ENCODE data around the gene FCRL3. TPM values are rescaled to one million over a fixed set of nuclear protein-coding genes. Genes with fewer than 3 reads are reported as not detected.
"Not testable (repeated sequence)": the region's sequence is repeated elsewhere in the genome, so short reads cannot be mapped to it uniquely, and the experiment has no call there.

The FCRL3 gene, protein sequence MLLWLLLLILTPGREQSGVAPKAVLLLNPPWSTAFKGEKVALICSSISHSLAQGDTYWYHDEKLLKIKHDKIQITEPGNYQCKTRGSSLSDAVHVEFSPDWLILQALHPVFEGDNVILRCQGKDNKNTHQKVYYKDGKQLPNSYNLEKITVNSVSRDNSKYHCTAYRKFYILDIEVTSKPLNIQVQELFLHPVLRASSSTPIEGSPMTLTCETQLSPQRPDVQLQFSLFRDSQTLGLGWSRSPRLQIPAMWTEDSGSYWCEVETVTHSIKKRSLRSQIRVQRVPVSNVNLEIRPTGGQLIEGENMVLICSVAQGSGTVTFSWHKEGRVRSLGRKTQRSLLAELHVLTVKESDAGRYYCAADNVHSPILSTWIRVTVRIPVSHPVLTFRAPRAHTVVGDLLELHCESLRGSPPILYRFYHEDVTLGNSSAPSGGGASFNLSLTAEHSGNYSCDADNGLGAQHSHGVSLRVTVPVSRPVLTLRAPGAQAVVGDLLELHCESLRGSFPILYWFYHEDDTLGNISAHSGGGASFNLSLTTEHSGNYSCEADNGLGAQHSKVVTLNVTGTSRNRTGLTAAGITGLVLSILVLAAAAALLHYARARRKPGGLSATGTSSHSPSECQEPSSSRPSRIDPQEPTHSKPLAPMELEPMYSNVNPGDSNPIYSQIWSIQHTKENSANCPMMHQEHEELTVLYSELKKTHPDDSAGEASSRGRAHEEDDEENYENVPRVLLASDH
- total RNA-seq (2022) (1.2 and 2.2 TPM in 2 replicates), Bru-seq, nascent RNA (percentile 29 among the genes with signal in this experiment), BruChase-seq, experiment 1, labeled RNA remaining after a 6-hour chase (percentile 20 among the genes with signal in this experiment), BruChase-seq, experiment 2, labeled RNA remaining after a 2-hour chase (percentile 19 among the genes with signal in this experiment)
- long read RNA-seq, partial matches to known transcripts, result 0 of 1 reads
- long read RNA-seq, other reads (novel, unspliced or antisense), result 1 of 1 reads

DNA sequence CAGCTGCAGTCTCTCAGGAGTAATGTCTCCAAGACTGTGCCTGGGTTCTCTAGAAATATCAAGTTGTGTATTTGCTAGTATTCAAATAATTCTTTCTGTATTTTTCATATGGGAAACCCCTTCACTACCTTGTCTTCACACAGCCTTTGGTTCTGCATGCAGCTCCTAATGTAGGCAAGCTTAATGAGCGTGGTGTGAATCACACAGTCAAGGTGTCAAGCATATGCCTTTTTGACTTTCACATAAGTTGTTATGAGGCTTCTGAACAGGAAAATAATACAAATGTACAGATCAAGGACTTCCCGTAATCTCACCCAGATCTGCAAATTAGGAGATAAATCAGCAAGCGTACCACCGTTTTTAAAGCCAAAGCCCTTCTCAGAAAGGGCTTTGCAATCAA is at the start of gene FCRL3:
FCRL3 (minus strand) TSS at position 38 of the 400 bp plus-strand sequence. CDS start 280 bp downstream, outside the sequence.
- Mint-ChIP-seq H3K36me3 (ENCODE audit: insufficient read depth, unreplicated experiment) (no peaks in the 10 kb centered on the region), H3K4me3 (ENCODE audit: low read depth, unreplicated experiment) (no peak within 1 kb of the TSS), H3K27me3 (ENCODE audit: unreplicated experiment) (no peaks in the 10 kb centered on the region), H3K9me3 (ENCODE audit: low read depth, unreplicated experiment) (no peaks in the 10 kb centered on the region), H3K27ac (ENCODE audit: unreplicated experiment) (no peak within 1 kb of the TSS), H3K4me1 (ENCODE audit: low read depth, unreplicated experiment) (no peaks in the 10 kb centered on the region)
- DNase-seq, result no peak
- CTCF ChIA-PET, result no interaction called here
- intact Hi-C loops (cut with micrococcal nuclease; ENCODE audit: unreplicated experiment), result no loop called here
- no peak for TF ChIP-seq CTCF (IDR thresholded peaks at IDR 0.05; ENCODE audit: unreplicated experiment)
- BruUV-seq (replicated peaks), result no TSS peak

DNA sequence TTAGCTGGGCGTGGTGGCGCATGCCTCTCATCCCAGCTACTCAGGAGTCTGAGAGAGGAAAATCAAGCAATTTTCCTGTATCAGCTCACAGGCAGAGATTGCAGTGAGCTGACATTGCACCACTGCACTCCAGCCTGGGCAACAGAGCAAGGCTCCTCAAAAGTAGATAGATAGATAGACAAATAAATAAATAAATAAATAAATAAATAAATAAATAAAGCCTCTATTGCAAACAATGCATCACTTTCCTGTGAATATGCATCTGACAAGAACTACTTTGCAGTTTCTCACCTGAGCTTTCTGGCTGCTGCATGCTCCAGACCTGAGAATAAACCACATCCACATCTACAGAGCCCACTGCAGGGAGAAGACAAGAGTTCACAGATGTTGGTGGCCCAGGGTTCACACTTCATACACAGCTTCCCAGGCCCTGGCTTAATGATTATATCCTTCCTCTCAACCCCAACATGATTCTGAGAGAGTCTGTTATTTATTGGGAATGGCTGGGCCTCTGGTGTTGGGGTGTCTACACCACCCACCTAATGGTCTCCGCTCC is 47.8 kb upstream of the FCRL3 start:
- DNase-seq, result no peak
- no peak overlapping the region for H3K27ac Mint-ChIP-seq (ENCODE audit: unreplicated experiment)
- peaks cover 6% of the 10 kb centered on the region for H3K4me1 Mint-ChIP-seq (ENCODE audit: low read depth, unreplicated experiment)
- H3K4me3 Mint-ChIP-seq (ENCODE audit: low read depth, unreplicated experiment), result no peak overlapping the region
- TF ChIP-seq CTCF (IDR thresholded peaks at IDR 0.05; ENCODE audit: unreplicated experiment), result no peak
- H3K27me3 Mint-ChIP-seq (ENCODE audit: unreplicated experiment), result peaks cover 12% of the 10 kb centered on the region
- no peaks in the 10 kb centered on the region for H3K36me3 Mint-ChIP-seq (ENCODE audit: insufficient read depth, unreplicated experiment)
- intact Hi-C loops (cut with micrococcal nuclease; ENCODE audit: unreplicated experiment), result no loop called here
- no TSS peak for BruUV-seq (replicated peaks)
- CTCF ChIA-PET, result no interaction called here
- H3K9me3 Mint-ChIP-seq (ENCODE audit: low read depth, unreplicated experiment), result no peaks in the 10 kb centered on the region

- CTCF ChIA-PET, result interaction anchor here (1.5 kb wide), 1 partner anchor 123 kb away, joined by 7 read pairs; no protein-coding TSS in a partner anchor
- intact Hi-C loops (cut with micrococcal nuclease; ENCODE audit: unreplicated experiment), result no loop called here
- Mint-ChIP-seq H3K9me3 (ENCODE audit: low read depth, unreplicated experiment) (no peaks in the 10 kb centered on the region), H3K4me3 (ENCODE audit: low read depth, unreplicated experiment) (no peak overlapping the region), H3K36me3 (ENCODE audit: insufficient read depth, unreplicated experiment) (no peaks in the 10 kb centered on the region), H3K27me3 (ENCODE audit: unreplicated experiment) (no peaks in the 10 kb centered on the region), H3K4me1 (ENCODE audit: low read depth, unreplicated experiment) (no peaks in the 10 kb centered on the region), H3K27ac (ENCODE audit: unreplicated experiment) (no peak overlapping the region)
- no TSS peak for BruUV-seq (replicated peaks)
- TF ChIP-seq CTCF (IDR thresholded peaks at IDR 0.05; ENCODE audit: unreplicated experiment), result no peak
- peak; percentile 8 for DNase-seq
These were observed 38.8 kb upstream of the FCRL3 start for GRCh38 chr1:157739229-157739901.

- H3K4me1 Mint-ChIP-seq (ENCODE audit: low read depth, unreplicated experiment); intact Hi-C loops (cut with micrococcal nuclease; ENCODE audit: unreplicated experiment); H3K36me3 Mint-ChIP-seq (ENCODE audit: insufficient read depth, unreplicated experiment); BruUV-seq (replicated peaks); H3K27ac Mint-ChIP-seq (ENCODE audit: unreplicated experiment); CTCF ChIA-PET; H3K4me3 Mint-ChIP-seq (ENCODE audit: low read depth, unreplicated experiment); H3K27me3 Mint-ChIP-seq (ENCODE audit: unreplicated experiment); DNase-seq; H3K9me3 Mint-ChIP-seq (ENCODE audit: low read depth, unreplicated experiment): not testable (repeated sequence)
These were observed 35.4 kb upstream of the FCRL3 start for GRCh38 chr1:157735991-157736390.

Data from Calu3 (cell line).